ENCODE data around the gene SLC25A6.
"Not testable (repeated sequence)": the region's sequence is repeated elsewhere in the genome, so short reads cannot be mapped to it uniquely, and the experiment has no call there.

The SLC25A6 gene

GRCh38 chrX:1389993-1390285 is 2.0 kb downstream of the SLC25A6 start:
- DNase-seq (ENCODE audit: low spot score): no peak

GRCh38 chrX:1389181-1389992 is 2.5 kb downstream of the SLC25A6 start:
- no peak for DNase-seq (ENCODE audit: low spot score)

GRCh38 chrX:1388651-1389050 is 3.3 kb downstream of the SLC25A6 start:
- DNase-seq (ENCODE audit: low spot score): no peak

GRCh38 chrX:1387141-1387776 is 4.7 kb downstream of the SLC25A6 start:
- DNase-seq (ENCODE audit: low spot score): no peak

GRCh38 chrX:1386338-1387127 is 5.4 kb downstream of the SLC25A6 start:
- no peak for DNase-seq (ENCODE audit: low spot score)

GRCh38 chrX:1385253-1386223 is 6.4 kb downstream of the SLC25A6 start:
- no peak for DNase-seq (ENCODE audit: low spot score)

- DNase-seq (ENCODE audit: low spot score): no peak
Measured at GRCh38 chrX:1384658-1385252, 7.2 kb downstream of the SLC25A6 start.

- DNase-seq (ENCODE audit: low spot score): no peak
Measured at GRCh38 chrX:1380672-1381233, 11.2 kb downstream of the SLC25A6 start.

- DNase-seq (ENCODE audit: low spot score): no peak
Measured at GRCh38 chrX:1378306-1378759, 13.6 kb downstream of the SLC25A6 start.

GRCh38 chrX:1368385-1368698 is 23.6 kb downstream of the SLC25A6 start:
- no peak for DNase-seq (ENCODE audit: low spot score)

- DNase-seq (ENCODE audit: low spot score): not testable (repeated sequence)
Measured at GRCh38 chrX:1366363-1366762, 25.6 kb downstream of the SLC25A6 start.

GRCh38 chrX:1361910-1362309 is 30.0 kb downstream of the SLC25A6 start:
- DNase-seq (ENCODE audit: low spot score): no peak

GRCh38 chrX:1361275-1361674 is 30.6 kb downstream of the SLC25A6 start:
- DNase-seq (ENCODE audit: low spot score): no peak

GRCh38 chrX:1360171-1360570 is 31.7 kb downstream of the SLC25A6 start:
- DNase-seq (ENCODE audit: low spot score): no peak

- DNase-seq (ENCODE audit: low spot score): no peak
Measured at GRCh38 chrX:1359477-1359873, 32.4 kb downstream of the SLC25A6 start.

- DNase-seq (ENCODE audit: low spot score): no peak
Measured at GRCh38 chrX:1358793-1359476, 33.0 kb downstream of the SLC25A6 start.

- no peak for DNase-seq (ENCODE audit: low spot score)
Measured at GRCh38 chrX:1357993-1358392, 33.9 kb downstream of the SLC25A6 start.

- no peak for DNase-seq (ENCODE audit: low spot score)
Measured at GRCh38 chrX:1355131-1356046, 36.5 kb downstream of the SLC25A6 start.
